ENCODE measurements around the gene TBC1D24. TPM values are rescaled to one million over a fixed set of nuclear protein-coding genes. Genes with fewer than 3 reads are reported as not detected.
A peak's percentile ranks its signal among the peaks of the same experiment; 100 is the strongest.
"Not testable (repeated sequence)": the region's sequence is repeated elsewhere in the genome, so short reads cannot be mapped to it uniquely, and the experiment has no call there.

The TBC1D24 gene
- total RNA-seq: 10 to 100 TPM in 1 of 2 donors, 1 to 10 TPM in 1; 7.8 to 10.6 TPM

- no peaks in the 10 kb centered on the region for H3K9me3 Mint-ChIP-seq
- DNase-seq (ENCODE audit: low spot score in 2 of 2): peak; percentile 88 to 90
- ATAC-seq: peak; percentile 74 to 79
- peaks cover 0 to 2% of the 10 kb centered on the region in 2 donors for H3K36me3 Mint-ChIP-seq
- H3K27ac Mint-ChIP-seq: peak within 1 kb of the TSS in 1 of 2 donors; percentile 57
Measured at GRCh38 chr16:2474877-2475412, at the start of gene TBC1D24. TBC1D24 (plus strand) TSS chr16:2475127; CDS start chr16:2496149, 21,022 bp downstream.

- ATAC-seq: no peak
- DNase-seq (ENCODE audit: low spot score in 2 of 2): no peak
- H3K27ac Mint-ChIP-seq: no peak overlapping the region
- no peaks in the 10 kb centered on the region for H3K9me3 Mint-ChIP-seq
- H3K36me3 Mint-ChIP-seq: peaks cover 13% of the 10 kb centered on the region in 2 donors
Measured at GRCh38 chr16:2425825-2426430, 49.0 kb upstream of the TBC1D24 start.

GRCh38 chr16:2426941-2427361 lies 48.0 kb upstream of the TBC1D24 start:
- Mint-ChIP-seq H3K27ac (peak overlapping the region; percentile 30 to 82), H3K9me3 (no peaks in the 10 kb centered on the region), H3K36me3 (peaks cover 14% of the 10 kb centered on the region in 2 donors)
- DNase-seq (ENCODE audit: low spot score in 2 of 2): no peak
- no peak for ATAC-seq

- ATAC-seq (no peak), DNase-seq (ENCODE audit: low spot score in 2 of 2) (no peak)
- Mint-ChIP-seq H3K27ac (peak overlapping the region; percentile 72 to 82), H3K36me3 (peaks cover 16% of the 10 kb centered on the region in 2 donors), H3K9me3 (no peaks in the 10 kb centered on the region)
Measured at GRCh38 chr16:2427526-2427925, 47.4 kb upstream of the TBC1D24 start.

GRCh38 chr16:2428051-2428783 lies 46.7 kb upstream of the TBC1D24 start:
- Mint-ChIP-seq H3K27ac (peak overlapping the region; percentile 82 to 95), H3K9me3 (no peaks in the 10 kb centered on the region), H3K36me3 (peaks cover 23% of the 10 kb centered on the region in 2 donors)
- DNase-seq (ENCODE audit: low spot score in 2 of 2) (peak in 1 of 2 donors; percentile 39), ATAC-seq (peak in 1 of 2 donors; percentile 25)

- Mint-ChIP-seq H3K27ac (peak overlapping the region in 1 of 2 donors; percentile 82), H3K9me3 (no peaks in the 10 kb centered on the region), H3K36me3 (peaks cover 24 to 28% of the 10 kb centered on the region in 2 donors)
- peak in 1 of 2 donors; percentile 0 for ATAC-seq
- peak in 1 of 2 donors; percentile 64 for DNase-seq (ENCODE audit: low spot score in 2 of 2)
Measured at GRCh38 chr16:2428784-2429033, 46.2 kb upstream of the TBC1D24 start.

GRCh38 chr16:2429034-2429770 lies 45.7 kb upstream of the TBC1D24 start, which contains the start of gene CCNF:
CCNF (plus strand) TSS chr16:2429447; CDS start chr16:2429482, 35 bp downstream.
- peak within 1 kb of the TSS; percentile 87 to 97 for H3K27ac Mint-ChIP-seq
- ATAC-seq (peak; percentile 94 to 97), DNase-seq (ENCODE audit: low spot score in 2 of 2) (peak; percentile 95 to 98)
- H3K9me3 Mint-ChIP-seq: no peaks in the 10 kb centered on the region
- H3K36me3 Mint-ChIP-seq: peaks cover 24 to 30% of the 10 kb centered on the region in 2 donors

GRCh38 chr16:2429771-2430663 lies 44.9 kb upstream of the TBC1D24 start:
- peak overlapping the region; percentile 87 to 97 for H3K27ac Mint-ChIP-seq
- no peaks in the 10 kb centered on the region for H3K9me3 Mint-ChIP-seq
- peaks cover 24 to 30% of the 10 kb centered on the region in 2 donors for H3K36me3 Mint-ChIP-seq
- no peak for ATAC-seq
- DNase-seq (ENCODE audit: low spot score in 2 of 2): peak in 1 of 2 donors; percentile 47

- H3K36me3 Mint-ChIP-seq: peaks cover 29 to 43% of the 10 kb centered on the region in 2 donors
- ATAC-seq (no peak), DNase-seq (ENCODE audit: low spot score in 2 of 2) (peak in 1 of 2 donors; percentile 43)
- H3K27ac Mint-ChIP-seq: no peak overlapping the region
- no peaks in the 10 kb centered on the region for H3K9me3 Mint-ChIP-seq
Measured at GRCh38 chr16:2432286-2432685, 42.6 kb upstream of the TBC1D24 start.

GRCh38 chr16:2432801-2433505 lies 42.0 kb upstream of the TBC1D24 start:
- peak overlapping the region; percentile 12 to 44 for H3K27ac Mint-ChIP-seq
- H3K36me3 Mint-ChIP-seq: peaks cover 31 to 50% of the 10 kb centered on the region in 2 donors
- no peaks in the 10 kb centered on the region for H3K9me3 Mint-ChIP-seq
- ATAC-seq (no peak), DNase-seq (ENCODE audit: low spot score in 2 of 2) (peak in 1 of 2 donors; percentile 44)

- H3K9me3 Mint-ChIP-seq; ATAC-seq; DNase-seq (ENCODE audit: low spot score in 2 of 2); H3K27ac Mint-ChIP-seq: not testable (repeated sequence)
- H3K36me3 Mint-ChIP-seq: peaks cover 37 to 60% of the 10 kb centered on the region in 2 donors
Measured at GRCh38 chr16:2435236-2435635, 39.7 kb upstream of the TBC1D24 start.

- DNase-seq (ENCODE audit: low spot score in 2 of 2) (peak in 1 of 2 donors; percentile 50), ATAC-seq (no peak)
- Mint-ChIP-seq H3K27ac (no peak overlapping the region), H3K36me3 (peaks cover 28 to 51% of the 10 kb centered on the region in 2 donors), H3K9me3 (no peaks in the 10 kb centered on the region)
Measured at GRCh38 chr16:2436110-2436509, 38.8 kb upstream of the TBC1D24 start.

GRCh38 chr16:2437032-2437790 lies 37.7 kb upstream of the TBC1D24 start:
- no peak for ATAC-seq
- Mint-ChIP-seq H3K9me3 (no peaks in the 10 kb centered on the region), H3K27ac (peak overlapping the region in 1 of 2 donors; percentile 33)

GRCh38 chr16:2438121-2438520 lies 36.8 kb upstream of the TBC1D24 start:
- Mint-ChIP-seq H3K9me3 (no peaks in the 10 kb centered on the region), H3K36me3 (peaks cover 22 to 45% of the 10 kb centered on the region in 2 donors), H3K27ac (no peak overlapping the region)
- no peak for DNase-seq (ENCODE audit: low spot score in 2 of 2)
- no peak for ATAC-seq

More at GRCh38 chr16:2437032-2437790, 37.7 kb upstream of the TBC1D24 start:
- DNase-seq (ENCODE audit: low spot score in 2 of 2): peak in 1 of 2 donors; percentile 52
- H3K36me3 Mint-ChIP-seq: peaks cover 28 to 51% of the 10 kb centered on the region in 2 donors

Data from activated naive CD4-positive, alpha-beta T cell treated with anti-CD3 and anti-CD28 coated beads, Interleukin-2, amount 50 U/mL, for 72 hours (primary cell).